Psoas muscle (tissue), 8 donors: Measurements from ENCODE around the gene SNRNP25. TPM values are rescaled to one million over a fixed set of nuclear protein-coding genes. Genes with fewer than 3 reads are reported as not detected.

Source experiments
- ATAC-seq, 4 donors: fragments of 200-7000 bp; cut with Tn5 transposase; one replicate each; pipeline ENCODE4 v1.9.1; 2020; ENCODE audit warnings: moderate library complexity in 3 of 4, mild to moderate bottlenecking in 2 of 4
- DNase-seq, 2 donors: peaks; one replicate each; pipeline ENCODE4 v3.0.0-alpha.2; 2020
- H3K27ac ChIP-seq: fragments of 200-600 bp; one replicate; pipeline ENCODE4 v1.8.0; 2022
- H3K27me3 ChIP-seq, 3 donors: fragments of 200-600 bp in 1 of 3; one replicate each; pipeline versions ENCODE4 v1.6.1 to v1.8.0; 2013 to 2022; ENCODE audit warnings: low read length in 2 of 3, mild to moderate bottlenecking in 2 of 3, moderate library complexity in 1 of 3; ENCODE audit not compliant: insufficient read depth in 3 of 3
- H3K36me3 ChIP-seq, 2 donors: fragments of 200-600 bp in 1 of 2; one replicate each; pipeline versions ENCODE4 v1.6.1 to v1.8.0; 2013 to 2022; ENCODE audit warnings: low read depth in 1 of 2, mild to moderate bottlenecking in 1 of 2, moderate library complexity in 1 of 2; ENCODE audit not compliant: insufficient read depth in 1 of 2
- H3K4me1 ChIP-seq: fragments of 200-600 bp; one replicate; pipeline ENCODE4 v1.8.0; 2022
- H3K4me3 ChIP-seq: fragments of 200-600 bp; one replicate; pipeline ENCODE4 v1.8.0; 2022; ENCODE audit warnings: mild to moderate bottlenecking
- H3K9me3 ChIP-seq: fragments of 200-600 bp; one replicate; pipeline ENCODE4 v1.8.0; 2022
- CTCF ChIP-seq: fragments of 200-600 bp; IDR thresholded peaks from one replicate; pipeline ENCODE4 v1.8.0; 2022; ENCODE audit warnings: antibody characterized with exemption
- WGBS, 3 donors: extraction: QIAGEN DNeasy Blood & Tissue Kit; methylation state at CpG; one replicate each; pipeline versions ENCODE4 v1.1.6 to v1.1.7; 2013; 5-methylcytosine and 5-hydroxymethylcytosine counted together
- intact Hi-C, 2 donors: fragments of 100-400 bp; cut with DNase I; formaldehyde crosslinking; loops; one replicate each; pipeline versions ENCODE4 v1.11.0 to v1.14.2; 2022
- polyA plus RNA-seq, 3 donors: library from polyadenylated mRNA; stranded (reverse); fragments of 200-250 nt; gene quantifications; one replicate each; pipeline ENCODE4 v1.2.3, GENCODE V29; 2013
- total RNA-seq, 4 donors: library from RNA; stranded (reverse); fragmentation: NEBNext Ultra II Directional in 2 of 4; extraction: Animal tissue kit (Norgen Biotek cat#: 25700) in 2 of 4; gene quantifications; one replicate each; pipeline versions ENCODE4 v1.2.1 to v1.2.4, GENCODE V29; 2021 to 2023
- donor health status: healthy with polysubstance abuse.
- donor health status: DM: no; HTN: no; CAD: no; lungs with moderate emphysema.
- donor health status: Bipolar disorder and iron deficiency.
- donor health status: healthy.
- donor health status: DM: yes; HTN: yes; CAD: no.
- donor health status: DM: no; HTN: no; CAD: no.
- donor health status: DM: no; HTN: no; CAD: no.
- donor health status: DM: yes; HTN: yes; CAD: no.

The SNRNP25 gene
- total and polyA plus RNA-seq, 7 donors: 40.0 to 82.2 (median 62.0) TPM

GRCh38 chr16:88613-89012 lies 35.0 kb downstream of the SNRNP25 start:
- Histone ChIP-seq H3K36me3 (peaks cover 0 to 75% of the 10 kb centered on the region in 2 donors), H3K27me3 (no peaks in the 10 kb centered on the region), H3K9me3 (no peaks in the 10 kb centered on the region), H3K27ac (no peak overlapping the region), H3K4me3 (no peak overlapping the region), H3K4me1 (peaks cover 29% of the 10 kb centered on the region)
- WGBS, 3 donors: 94 to 95% (median 94%) methylated on average over 14 of the region's 14 CpGs
- no peak for DNase-seq
- no peak for ATAC-seq
- intact Hi-C loops: no loop called here
- TF ChIP-seq CTCF: no peak

GRCh38 chr16:89391-90302 lies 36.0 kb downstream of the SNRNP25 start:
- DNase-seq (no peak), ATAC-seq (no peak)
- H3K27ac ChIP-seq: no peak overlapping the region
- H3K9me3 ChIP-seq: no peaks in the 10 kb centered on the region
- H3K4me1 ChIP-seq: peaks cover 22% of the 10 kb centered on the region
- no peak overlapping the region for H3K4me3 ChIP-seq
- intact Hi-C loops: no loop called here
- 86 to 90% (median 90%) methylated on average over 27 to 30 of the region's 30 CpGs for WGBS, 3 donors
- H3K27me3 ChIP-seq: no peaks in the 10 kb centered on the region
- no peak for TF ChIP-seq CTCF
- peaks cover 0 to 69% of the 10 kb centered on the region in 2 donors for H3K36me3 ChIP-seq

GRCh38 chr16:91484-91883 lies 37.9 kb downstream of the SNRNP25 start:
- TF ChIP-seq CTCF: no peak
- intact Hi-C loops: no loop called here
- Histone ChIP-seq H3K27me3 (no peaks in the 10 kb centered on the region), H3K36me3 (peaks cover 0 to 54% of the 10 kb centered on the region in 2 donors), H3K4me1 (peaks cover 8% of the 10 kb centered on the region), H3K9me3 (no peaks in the 10 kb centered on the region), H3K4me3 (no peak overlapping the region), H3K27ac (peak overlapping the region; percentile 48)
- WGBS, 3 donors: 26 to 58% (median 33%) methylated on average over 9 of the region's 9 CpGs
- ATAC-seq (peak; percentile 21 to 64 (median 51)), DNase-seq (no peak)

GRCh38 chr16:92431-93339 lies 39.1 kb downstream of the SNRNP25 start:
- H3K27ac ChIP-seq: no peak overlapping the region
- ATAC-seq (no peak), DNase-seq (no peak)
- no peaks in the 10 kb centered on the region for H3K27me3 ChIP-seq
- H3K4me1 ChIP-seq: peaks cover 15% of the 10 kb centered on the region
- whole genome bisulfite sequencing, 3 donors: 77 to 86% (median 79%) methylated on average over 14 to 15 of the region's 15 CpGs
- TF ChIP-seq CTCF: no peak
- no peaks in the 10 kb centered on the region for H3K9me3 ChIP-seq
- no peak overlapping the region for H3K4me3 ChIP-seq
- H3K36me3 ChIP-seq: peaks cover 0 to 43% of the 10 kb centered on the region in 2 donors
- intact Hi-C loops: no loop called here
